Esophagus (tissue), 2 donors: ENCODE measurements around the gene SLC30A9. TPM values are rescaled to one million over a fixed set of nuclear protein-coding genes. Genes with fewer than 3 reads are reported as not detected.

Experiments
- H3K27ac ChIP-seq, 2 donors: one replicate each; pipeline ENCODE4 v1.5.1; 2013; ENCODE audit warnings: low read depth in 2 of 2, mild to moderate bottlenecking in 2 of 2, inconsistent platforms in 1 of 2, low read length in 1 of 2, moderate library complexity in 1 of 2
- H3K27me3 ChIP-seq, 2 donors: one replicate each; pipeline ENCODE4 v1.6.1; 2013; ENCODE audit warnings: low read length in 2 of 2, control low read depth in 1 of 2, mild to moderate bottlenecking in 1 of 2; ENCODE audit not compliant: insufficient read depth in 2 of 2, control insufficient read depth in 1 of 2
- H3K36me3 ChIP-seq, 2 donors: one replicate each; pipeline ENCODE4 v1.6.1; 2013; ENCODE audit warnings: low read length in 1 of 2; ENCODE audit not compliant: control insufficient read depth in 2 of 2, insufficient read depth in 2 of 2
- H3K4me1 ChIP-seq, 2 donors: one replicate each; pipeline ENCODE4 v1.6.1; 2013; ENCODE audit warnings: low read length in 1 of 2; ENCODE audit not compliant: control insufficient read depth in 2 of 2, insufficient read depth in 2 of 2
- H3K4me3 ChIP-seq, 2 donors: one replicate each; pipeline ENCODE4 v1.5.1; 2013; ENCODE audit warnings: low read length in 2 of 2, mild to moderate bottlenecking in 2 of 2, low read depth in 1 of 2, moderate library complexity in 1 of 2
- H3K9me3 ChIP-seq, 2 donors: one replicate each; pipeline ENCODE4 v1.6.1; 2013; ENCODE audit warnings: mild to moderate bottlenecking in 2 of 2, low read depth in 1 of 2, low read length in 1 of 2, moderate library complexity in 1 of 2; ENCODE audit not compliant: control insufficient read depth in 2 of 2, insufficient read depth in 1 of 2
- WGBS, 2 donors: extraction: QIAGEN DNeasy Blood & Tissue Kit; methylation state at CpG; one replicate each; pipeline ENCODE4 v1.1.7; 2013; 5-methylcytosine and 5-hydroxymethylcytosine counted together
- polyA plus RNA-seq, 2 donors: library from polyadenylated mRNA; stranded (reverse); fragments of 200-250 nt; gene quantifications; one replicate each; pipeline ENCODE4 v1.2.3, GENCODE V29; 2013
- donor health status: healthy with polysubstance abuse.
- donor health status: Bipolar disorder and iron deficiency.

Gene SLC30A9
- polyA plus RNA-seq, 2 donors: 10.5 to 16.0 TPM

- 76 to 87% methylated on average over 1 of the region's 1 CpG for WGBS, 2 donors
- Histone ChIP-seq H3K27me3 (no peaks in the 10 kb centered on the region), H3K27ac (no peak overlapping the region), H3K4me3 (no peak overlapping the region), H3K36me3 (no peaks in the 10 kb centered on the region), H3K9me3 (no peaks in the 10 kb centered on the region), H3K4me1 (no peaks in the 10 kb centered on the region)
These were observed 15.0 kb upstream of the SLC30A9 start for GRCh38 chr4:41975341-41975740.

GRCh38 chr4:41976775-41977516 lies 13.4 kb upstream of the SLC30A9 start:
- no peak overlapping the region for H3K27ac ChIP-seq
- no peaks in the 10 kb centered on the region for H3K9me3 ChIP-seq
- H3K27me3 ChIP-seq: no peaks in the 10 kb centered on the region
- no peak overlapping the region for H3K4me3 ChIP-seq
- H3K36me3 ChIP-seq: no peaks in the 10 kb centered on the region
- H3K4me1 ChIP-seq: no peaks in the 10 kb centered on the region
- WGBS, 2 donors: 37 to 57% methylated on average over 1 of the region's 1 CpG

- Histone ChIP-seq H3K9me3 (no peaks in the 10 kb centered on the region), H3K4me1 (no peaks in the 10 kb centered on the region), H3K4me3 (no peak overlapping the region), H3K27ac (no peak overlapping the region), H3K36me3 (no peaks in the 10 kb centered on the region), H3K27me3 (no peaks in the 10 kb centered on the region)
- 44 to 45% methylated on average over 3 of the region's 3 CpGs for WGBS, 2 donors
These were observed 12.6 kb upstream of the SLC30A9 start for GRCh38 chr4:41977709-41978108.

GRCh38 chr4:41981456-41981855 lies 8.9 kb upstream of the SLC30A9 start, which contains the start of gene DCAF4L1:
Gene DCAF4L1, plus strand, starts transcription at chr4:41981756. Its CDS starts 37 bp downstream, at chr4:41981793.
- H3K9me3 ChIP-seq: no peaks in the 10 kb centered on the region
- no peak within 1 kb of the TSS for H3K27ac ChIP-seq
- 84 to 86% methylated on average over 12 of the region's 12 CpGs for WGBS, 2 donors
- H3K36me3 ChIP-seq: no peaks in the 10 kb centered on the region
- H3K27me3 ChIP-seq: no peaks in the 10 kb centered on the region
- H3K4me1 ChIP-seq: no peaks in the 10 kb centered on the region
- H3K4me3 ChIP-seq: no peak within 1 kb of the TSS

- Histone ChIP-seq H3K27me3 (no peaks in the 10 kb centered on the region), H3K4me1 (no peaks in the 10 kb centered on the region), H3K9me3 (no peaks in the 10 kb centered on the region), H3K36me3 (no peaks in the 10 kb centered on the region), H3K4me3 (no peak overlapping the region), H3K27ac (no peak overlapping the region)
- 94 to 95% methylated on average over 22 of the region's 22 CpGs for WGBS, 2 donors
These were observed 7.6 kb upstream of the SLC30A9 start for GRCh38 chr4:41982716-41983115.

GRCh38 chr4:41985151-41985550 lies 5.2 kb upstream of the SLC30A9 start:
- Histone ChIP-seq H3K9me3 (no peaks in the 10 kb centered on the region), H3K4me1 (no peaks in the 10 kb centered on the region), H3K27me3 (no peaks in the 10 kb centered on the region), H3K4me3 (no peak overlapping the region), H3K36me3 (no peaks in the 10 kb centered on the region), H3K27ac (no peak overlapping the region)
- 42 to 56% methylated on average over 1 of the region's 1 CpG for WGBS, 2 donors

GRCh38 chr4:41989994-41990364 lies 351 bp upstream of the SLC30A9 start:
- Histone ChIP-seq H3K9me3 (no peaks in the 10 kb centered on the region), H3K27me3 (no peaks in the 10 kb centered on the region), H3K27ac (peak overlapping the region; percentile 84 to 89), H3K4me3 (peak overlapping the region; percentile 91 to 95), H3K36me3 (no peaks in the 10 kb centered on the region), H3K4me1 (no peaks in the 10 kb centered on the region)
- WGBS, 2 donors: 0 to 1% methylated on average over 12 of the region's 12 CpGs

- Histone ChIP-seq H3K9me3 (no peaks in the 10 kb centered on the region), H3K27me3 (no peaks in the 10 kb centered on the region), H3K4me1 (no peaks in the 10 kb centered on the region), H3K27ac (no peak overlapping the region), H3K4me3 (peak overlapping the region in 1 of 2 donors; percentile 91), H3K36me3 (no peaks in the 10 kb centered on the region)
- WGBS, 2 donors: 81% methylated on average over 10 of the region's 10 CpGs
These were observed 1.8 kb downstream of the SLC30A9 start for GRCh38 chr4:41991916-41992767.

GRCh38 chr4:41992967-41993857 lies 2.9 kb downstream of the SLC30A9 start:
- Histone ChIP-seq H3K36me3 (no peaks in the 10 kb centered on the region), H3K4me3 (no peak overlapping the region), H3K27me3 (no peaks in the 10 kb centered on the region), H3K27ac (no peak overlapping the region), H3K9me3 (no peaks in the 10 kb centered on the region), H3K4me1 (no peaks in the 10 kb centered on the region)
- 82 to 84% methylated on average over 4 of the region's 4 CpGs for WGBS, 2 donors
